IMR-90 (cell line): Measurements from ENCODE around the gene APPL2. TPM values are rescaled to one million over a fixed set of nuclear protein-coding genes. Genes with fewer than 3 reads are reported as not detected.

Experiments
- ATAC-seq: fragments of 200-7000 bp; cut with Tn5 transposase; 2 replicates; pipeline ENCODE4 v1.9.1; 2020; ENCODE audit warnings: low read depth, mild to moderate bottlenecking, moderate library complexity
- BruUV-seq: library from RNA; stranded (reverse); fragments of 400-500 nt; replicated peaks from 2 replicates; lab custom pipeline; 2021; lab: Mats Ljungman, UMichigan
- CTCF ChIA-PET: fragments of 300-600 bp; formaldehyde crosslinking; extraction: SDS; loops from one replicate; lab custom pipeline; 2021; ENCODE audit warnings: antibody characterized with exemption; lab: Yijun Ruan, JAX
- POLR2A ChIA-PET: fragments of 300-600 bp; sonication (Branson Sonifier 250); formaldehyde crosslinking; loops from one replicate; lab custom pipeline; 2022; ENCODE audit warnings: antibody characterized with exemption; ENCODE audit not compliant: unreplicated experiment; lab: Charles Lee
- DNase-seq: peaks from one replicate; pipeline ENCODE4 v3.0.0; 2013
- H2AFZ ChIP-seq: replicated peaks from 2 replicates; pipeline ENCODE3; 2013; ENCODE audit warnings: low read length, mild to moderate bottlenecking; ENCODE audit not compliant: poor library complexity
- H2AK5ac ChIP-seq: 2 replicates; pipeline ENCODE4 v1.6.1; 2013; ENCODE audit warnings: low read depth, low read length, inconsistent platforms
- H2AK9ac ChIP-seq: replicated peaks from 2 replicates; pipeline ENCODE3; 2013; ENCODE audit warnings: mild to moderate bottlenecking, low read depth, low read length, moderate library complexity; ENCODE audit not compliant: poor library complexity
- H2BK120ac ChIP-seq: 2 replicates; pipeline ENCODE4 v1.6.1; 2013; ENCODE audit warnings: low read depth, low read length, inconsistent platforms
- H2BK15ac ChIP-seq: 3 replicates; pipeline ENCODE4 v1.6.1; 2013; ENCODE audit warnings: low read depth, low read length, inconsistent platforms
- H2BK20ac ChIP-seq: 2 replicates; pipeline ENCODE4 v1.6.1; 2013; ENCODE audit warnings: low read depth, mild to moderate bottlenecking, inconsistent platforms, low read length, moderate library complexity
- H2BK5ac ChIP-seq: 2 replicates; pipeline ENCODE4 v1.6.1; 2013; ENCODE audit warnings: mild to moderate bottlenecking, low read depth, low read length, inconsistent platforms; ENCODE audit not compliant: poor library complexity, severe bottlenecking
- H3K14ac ChIP-seq: replicated peaks from 2 replicates; pipeline ENCODE4 v1.6.1; 2013; ENCODE audit warnings: low read depth, low read length, inconsistent platforms
- H3K18ac ChIP-seq: 2 replicates; pipeline ENCODE4 v1.6.1; 2013; ENCODE audit warnings: low read depth, low read length, control low read depth
- H3K23ac ChIP-seq: 2 replicates; pipeline ENCODE4 v1.6.1; 2013; ENCODE audit warnings: low read depth, low read length, inconsistent platforms
- H3K27ac ChIP-seq: 2 replicates; pipeline ENCODE4 v1.5.1; 2013; ENCODE audit warnings: mild to moderate bottlenecking, control low read depth, low read length; ENCODE audit not compliant: insufficient read depth
- H3K27me3 ChIP-seq: 2 replicates; pipeline ENCODE4 v1.6.1; 2013; ENCODE audit warnings: low read length; ENCODE audit not compliant: control insufficient read depth, insufficient read depth
- H3K36me3 ChIP-seq: 2 replicates; pipeline ENCODE4 v1.6.1; 2013; ENCODE audit warnings: low read length, mixed read lengths; ENCODE audit not compliant: control insufficient read depth, insufficient read depth
- H3K4ac ChIP-seq: 2 replicates; pipeline ENCODE4 v1.6.1; 2013; ENCODE audit warnings: low read depth, low read length, inconsistent platforms
- H3K4me1 ChIP-seq: 2 replicates; pipeline ENCODE4 v1.6.1; 2013; ENCODE audit warnings: low read length, mixed read lengths; ENCODE audit not compliant: control insufficient read depth, insufficient read depth
- H3K4me2 ChIP-seq: 2 replicates; pipeline ENCODE4 v1.6.1; 2013; ENCODE audit warnings: low read depth, mild to moderate bottlenecking, control low read depth, low read length, moderate library complexity
- H3K4me3 ChIP-seq: 2 replicates; pipeline ENCODE4 v1.5.1; 2013; ENCODE audit warnings: low read depth, mild to moderate bottlenecking, control low read depth, low read length, moderate library complexity; ENCODE audit not compliant: insufficient read depth
- H3K56ac ChIP-seq: 2 replicates; pipeline ENCODE4 v1.6.1; 2013; ENCODE audit warnings: low read length, inconsistent platforms; ENCODE audit not compliant: insufficient read depth; ENCODE audit errors: extremely low read depth
- H3K79me1 ChIP-seq, 2 experiments: 2 replicates each; pipeline ENCODE4 v1.6.1; 2013; ENCODE audit warnings: low read length in 2 of 2, inconsistent platforms in 1 of 2, low read depth in 1 of 2
- H3K9ac ChIP-seq: 2 replicates; pipeline ENCODE4 v1.6.1; 2013; ENCODE audit warnings: low read depth, low read length, control low read depth
- H3K9me1 ChIP-seq: 2 replicates; pipeline ENCODE4 v1.6.1; 2013; ENCODE audit warnings: low read length, inconsistent platforms; ENCODE audit not compliant: insufficient read depth
- H3K9me3 ChIP-seq: 2 replicates; pipeline ENCODE4 v1.6.1; 2013; ENCODE audit warnings: low read length; ENCODE audit not compliant: control insufficient read depth, insufficient read depth
- H4K20me1 ChIP-seq: 2 replicates; pipeline ENCODE4 v1.6.1; 2013; ENCODE audit warnings: low read length, inconsistent platforms; ENCODE audit not compliant: insufficient read depth
- H4K5ac ChIP-seq: 2 replicates; pipeline ENCODE4 v1.6.1; 2013; ENCODE audit warnings: mild to moderate bottlenecking, low read depth, low read length, control low read depth
- H4K8ac ChIP-seq, 2 experiments: 2 replicates each; pipeline ENCODE4 v1.6.1; 2013; ENCODE audit warnings: low read depth in 2 of 2, low read length in 2 of 2, control low read depth in 1 of 2, inconsistent platforms in 1 of 2
- H4K91ac ChIP-seq: 2 replicates; pipeline ENCODE4 v1.6.1; 2013; ENCODE audit warnings: low read depth, low read length, inconsistent platforms; ENCODE audit not compliant: insufficient read depth
- BHLHE40 ChIP-seq: fragments of 150-350 bp; IDR thresholded peaks from 2 replicates; pipeline ENCODE4 v1.6.1; 2016; ENCODE audit warnings: mild to moderate bottlenecking, low read depth, low read length
- CEBPB ChIP-seq: IDR thresholded peaks from 2 replicates; pipeline ENCODE4 v1.6.1; 2012; ENCODE audit warnings: low read depth, low read length, improper control_type of control experiment
- CHD1 ChIP-seq: IDR thresholded peaks from 2 replicates; pipeline ENCODE4 v1.6.1; 2012; ENCODE audit warnings: low read depth, low read length, improper control_type of control experiment
- FOS ChIP-seq: fragments of 150-350 bp; IDR thresholded peaks from 2 replicates; pipeline ENCODE4 v1.6.1; 2016; ENCODE audit warnings: low read depth, low read length
- MAFK ChIP-seq: IDR thresholded peaks from 2 replicates; pipeline ENCODE4 v1.6.1; 2012; ENCODE audit warnings: low read depth, low read length, improper control_type of control experiment
- MAZ ChIP-seq: IDR thresholded peaks from 2 replicates; pipeline ENCODE4 v1.6.1; 2012; ENCODE audit warnings: low read depth, mild to moderate bottlenecking, low read length, improper control_type of control experiment, moderate library complexity, borderline replicate concordance
- NFE2L2 ChIP-seq: fragments of 150-350 bp; IDR thresholded peaks from 2 replicates; pipeline ENCODE4 v1.6.1; 2016; ENCODE audit warnings: low read depth, mild to moderate bottlenecking, low read length
- POLR2A ChIP-seq: IDR thresholded peaks from 2 replicates; pipeline ENCODE4 v1.6.1; 2012; ENCODE audit warnings: mild to moderate bottlenecking, low read depth, low read length
- RAD21 ChIP-seq: IDR thresholded peaks from 2 replicates; pipeline ENCODE4 v1.6.1; 2012; ENCODE audit warnings: low read length, improper control_type of control experiment
- RCOR1 ChIP-seq: IDR thresholded peaks from 2 replicates; pipeline ENCODE4 v1.6.1; 2012; ENCODE audit warnings: mild to moderate bottlenecking, low read length, improper control_type of control experiment; ENCODE audit not compliant: insufficient replicate concordance
- RFX5 ChIP-seq: IDR thresholded peaks from 2 replicates; pipeline ENCODE4 v1.8.0; 2012; ENCODE audit warnings: low read depth, mild to moderate bottlenecking, low read length, moderate library complexity
- WGBS, 2 experiments: methylation state at CpG; one replicate each; pipeline versions ENCODE4 v1.1.5 to v1.1.7; 2013; ENCODE audit warnings: missing lambda C conversion rate in 2 of 2; ENCODE audit not compliant: insufficient read length in 1 of 2; ENCODE audit errors: extremely low coverage in 2 of 2; 5-methylcytosine and 5-hydroxymethylcytosine counted together
- dilution Hi-C: fragments of 300-500 bp; cut with HindIII; formaldehyde crosslinking; loops from one replicate; pipeline ENCODE4 v1.14.3; 2018; ENCODE audit warnings: low sequenced_read_pairs; ENCODE audit not compliant: unreplicated experiment
- in situ Hi-C: fragments of 300-500 bp; cut with MboI; formaldehyde crosslinking; loops from 3 replicates; pipeline ENCODE4 v1.14.3; 2019; ENCODE audit warnings: low sequenced_read_pairs, inconsistent platforms, mixed read lengths
- intact Hi-C: fragments of 100-400 bp; cut with micrococcal nuclease; formaldehyde crosslinking; loops from 2 replicates; pipeline ENCODE4 v1.10.0; 2022
- polyA plus RNA-seq, 3 experiments: library from polyadenylated mRNA; depleted of rRNA; stranded (reverse); fragments of >200 nt; gene quantifications; 2 replicates each; pipeline ENCODE4 v1.2.3, GENCODE V29; 2012; ENCODE audit warnings: low replicate concordance in 1 of 3
- total RNA-seq: library from RNA; depleted of rRNA; stranded (reverse); fragments of >200 nt; gene quantifications from 2 replicates; pipeline ENCODE4 v1.2.3, GENCODE V29; 2012
- TF ChIP-seq, protein P1 (sequence below): fragments of 150-350 bp; IDR thresholded peaks from 2 replicates; pipeline ENCODE4 v1.6.1; 2017; ENCODE audit warnings: mild to moderate bottlenecking, antibody characterized with exemption, low read length, low read depth
- TF ChIP-seq, protein P2 (sequence below): fragments of 150-350 bp; IDR thresholded peaks from 2 replicates; pipeline ENCODE4 v1.6.1; 2016; ENCODE audit warnings: low read depth, mild to moderate bottlenecking, low read length, moderate library complexity, borderline replicate concordance

The APPL2 gene
- total and polyA plus RNA-seq, 2 of the 4 experiments (the other 2 are of a cell fraction) = 42.3 to 65.8 TPM

DNA sequence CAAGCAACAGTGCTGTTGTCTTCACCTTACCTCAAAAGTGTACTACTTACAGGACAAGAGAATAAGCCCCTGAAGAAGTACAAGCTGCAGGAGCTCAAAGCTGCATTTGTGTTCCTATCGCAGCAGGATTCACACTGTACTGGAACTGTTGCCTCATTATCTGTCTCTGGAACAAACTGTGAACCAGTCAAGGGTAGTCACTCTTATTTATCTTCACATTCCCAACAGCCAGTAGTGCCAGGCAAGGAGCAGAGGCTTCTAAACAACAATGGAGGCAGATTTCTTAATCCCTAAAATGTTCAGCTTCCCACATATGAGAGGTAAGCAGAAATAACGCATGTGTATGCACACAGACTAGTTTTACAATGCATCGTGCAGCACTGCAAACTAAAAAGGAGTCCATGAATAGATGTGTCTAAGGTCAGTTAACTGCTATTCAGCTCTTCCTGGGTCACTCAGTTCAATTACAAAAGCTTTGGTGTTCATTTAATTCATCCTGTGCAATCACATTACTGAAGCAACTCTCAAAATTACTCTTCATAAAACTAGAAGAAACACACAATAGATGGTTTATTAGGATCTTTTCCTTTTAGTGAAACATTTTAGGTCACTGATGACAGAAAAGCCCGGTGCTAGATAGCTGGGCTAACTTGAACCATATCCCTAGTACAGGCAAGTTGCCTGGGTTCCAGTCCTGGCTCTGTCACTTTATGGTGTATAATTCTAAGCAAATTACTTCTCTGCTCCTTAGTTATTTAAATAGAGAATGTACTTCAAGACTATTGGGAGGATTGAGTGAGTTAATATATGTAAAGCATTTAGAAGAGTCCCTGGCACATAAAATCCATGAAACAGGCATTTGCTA lies 2.7 kb downstream of the APPL2 start (continued):
- TF ChIP-seq, protein P1, sequence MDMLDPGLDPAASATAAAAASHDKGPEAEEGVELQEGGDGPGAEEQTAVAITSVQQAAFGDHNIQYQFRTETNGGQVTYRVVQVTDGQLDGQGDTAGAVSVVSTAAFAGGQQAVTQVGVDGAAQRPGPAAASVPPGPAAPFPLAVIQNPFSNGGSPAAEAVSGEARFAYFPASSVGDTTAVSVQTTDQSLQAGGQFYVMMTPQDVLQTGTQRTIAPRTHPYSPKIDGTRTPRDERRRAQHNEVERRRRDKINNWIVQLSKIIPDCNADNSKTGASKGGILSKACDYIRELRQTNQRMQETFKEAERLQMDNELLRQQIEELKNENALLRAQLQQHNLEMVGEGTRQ = no peak
- TF ChIP-seq BHLHE40 (no peak), FOS (no peak)

DNA sequence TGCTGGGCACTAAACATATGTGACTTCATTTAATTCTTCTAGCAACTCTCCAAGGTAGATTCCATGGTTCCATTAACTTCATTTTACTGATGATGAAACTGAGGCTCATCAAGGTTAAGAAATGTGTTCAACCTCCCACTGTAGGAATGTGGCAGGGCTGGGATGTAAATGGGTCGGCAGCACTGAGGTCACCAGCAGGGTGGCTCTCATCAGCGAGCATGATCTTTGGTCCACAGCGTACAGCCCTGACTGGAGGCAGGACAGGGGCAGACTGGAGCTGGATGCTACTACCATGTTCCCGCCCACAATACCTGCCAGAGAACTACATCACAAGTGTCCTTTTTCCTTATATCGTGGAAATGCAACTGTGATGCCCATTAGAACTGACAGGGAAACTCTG lies 4.6 kb downstream of the APPL2 start:
- Histone ChIP-seq H3K9me1 (peaks cover 21% of the 10 kb centered on the region), H2BK5ac (peak overlapping the region; percentile 8), H3K27ac (0 out of 2 replicates have a peak overlapping the region, but pooled peaks have one; percentile 15), H4K20me1 (peaks cover 9% of the 10 kb centered on the region; the same call in 1 of the 2 replicates), H2BK20ac (no peak overlapping the region), H4K8ac (peak overlapping the region in 1 of 2 experiments; percentile 59; a peak in 2 of 4 replicates), H2AFZ (no peak overlapping the region), H2BK120ac (no peak overlapping the region), H3K27me3 (no peaks in the 10 kb centered on the region), H3K4ac (peak overlapping the region; percentile 34), H3K56ac (no peak overlapping the region), H2AK9ac (no peak overlapping the region), H2AK5ac (peak overlapping the region; percentile 81; the same call in 1 of the 2 replicates), H2BK15ac (peak overlapping the region; percentile 6; the same call in 1 of the 3 replicates), H3K18ac (no peak overlapping the region), H3K4me1 (peaks cover 20% of the 10 kb centered on the region), H3K9me3 (no peaks in the 10 kb centered on the region), H4K5ac (no peak overlapping the region), H3K36me3 (peaks cover 6% of the 10 kb centered on the region), H3K79me1 (peaks cover 17 to 69% of the 10 kb centered on the region in 2 experiments), H3K14ac (no peak overlapping the region), H3K4me2 (no peak overlapping the region), H3K9ac (no peak overlapping the region), H3K23ac (peak overlapping the region; percentile 46; the same call in 1 of the 2 replicates), H4K91ac (no peak overlapping the region; the same call in 1 of the 2 replicates), H3K4me3 (no peak overlapping the region)
- ChIA-PET CTCF (no interaction called here), POLR2A (no interaction called here)
- no CpG with 5 or more reads among the region's 5 CpGs for WGBS, 2 experiments
- DNase-seq = no peak
- in situ Hi-C loops = no loop called here
- ATAC-seq = no peak
- BruUV-seq = no TSS peak
- dilution Hi-C loops = no loop called here
- intact Hi-C loops = loop anchor here (2.0 kb wide), 1 partner anchor 17 kb away; no protein-coding TSS in a partner anchor
- TF ChIP-seq NFE2L2 = no peak
- no peak for TF ChIP-seq CEBPB
- TF ChIP-seq RAD21 = no peak
- TF ChIP-seq POLR2A = no peak
- TF ChIP-seq MAZ = no peak
- TF ChIP-seq RFX5 = no peak
- TF ChIP-seq, protein P1 = no peak
- TF ChIP-seq MAFK = no peak
- no peak for TF ChIP-seq CHD1
- TF ChIP-seq RCOR1 = no peak
- TF ChIP-seq, protein P2, sequence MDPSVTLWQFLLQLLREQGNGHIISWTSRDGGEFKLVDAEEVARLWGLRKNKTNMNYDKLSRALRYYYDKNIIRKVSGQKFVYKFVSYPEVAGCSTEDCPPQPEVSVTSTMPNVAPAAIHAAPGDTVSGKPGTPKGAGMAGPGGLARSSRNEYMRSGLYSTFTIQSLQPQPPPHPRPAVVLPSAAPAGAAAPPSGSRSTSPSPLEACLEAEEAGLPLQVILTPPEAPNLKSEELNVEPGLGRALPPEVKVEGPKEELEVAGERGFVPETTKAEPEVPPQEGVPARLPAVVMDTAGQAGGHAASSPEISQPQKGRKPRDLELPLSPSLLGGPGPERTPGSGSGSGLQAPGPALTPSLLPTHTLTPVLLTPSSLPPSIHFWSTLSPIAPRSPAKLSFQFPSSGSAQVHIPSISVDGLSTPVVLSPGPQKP = no peak
